HL-60/S4 treated with retinoic acid at 250 ng/mL for 4 days and 3 days (cell line): ENCODE measurements around the gene STAM2.
"Not testable (repeated sequence)": the region's sequence is repeated elsewhere in the genome, so short reads cannot be mapped to it uniquely, and the experiment has no call there.

Experiments
- in situ Hi-C: fragments of 300-500 bp; cut with MboI; formaldehyde crosslinking; loops from 2 replicates; pipeline ENCODE4 v1.7.0; 2022; ENCODE audit warnings: low sequenced_read_pairs

Gene STAM2

GRCh38 chr2:152175368-152176112 lies at the start of gene STAM2:
TSS of gene STAM2 (minus strand) at chr2:152175763. CDS start at chr2:152175642, 121 bp downstream.
- in situ Hi-C loops = no loop called here

- in situ Hi-C loops = no loop called here
These were observed 48.4 kb upstream of the STAM2 start for GRCh38 chr2:152223977-152224376.

- in situ Hi-C loops = no loop called here
These were observed 47.5 kb upstream of the STAM2 start for GRCh38 chr2:152222975-152223637.

DNA sequence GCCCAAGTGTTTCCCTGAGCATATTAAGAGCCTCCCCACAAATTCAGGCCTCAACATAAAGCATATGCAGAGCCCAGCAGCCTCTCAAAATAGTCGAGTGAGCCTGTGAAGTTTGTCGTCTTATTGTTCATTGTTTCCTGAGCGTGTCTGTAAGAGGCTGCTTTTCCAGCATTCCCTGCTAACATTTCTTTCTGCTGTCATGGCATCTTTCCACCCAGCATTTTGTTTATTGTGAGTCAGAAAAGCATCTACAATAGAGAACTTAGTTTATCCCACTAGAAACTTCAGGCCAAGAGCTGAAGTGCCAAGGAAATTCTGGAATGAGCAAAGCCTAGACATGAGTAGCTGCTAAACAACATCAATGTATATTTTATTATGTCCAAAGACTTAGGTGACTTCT lies 46.3 kb upstream of the STAM2 start:
- in situ Hi-C loops = no loop called here

- in situ Hi-C loops = no loop called here
These were observed 43.7 kb upstream of the STAM2 start for GRCh38 chr2:152219077-152219828.

- in situ Hi-C loops = no loop called here
These were observed 25.9 kb upstream of the STAM2 start for GRCh38 chr2:152201466-152201830.

GRCh38 chr2:152200565-152201465 lies 25.3 kb upstream of the STAM2 start:
- in situ Hi-C loops = no loop called here

GRCh38 chr2:152200101-152200500 lies 24.5 kb upstream of the STAM2 start:
- in situ Hi-C loops = no loop called here

GRCh38 chr2:152198499-152198898 lies 22.9 kb upstream of the STAM2 start:
- in situ Hi-C loops = no loop called here

DNA sequence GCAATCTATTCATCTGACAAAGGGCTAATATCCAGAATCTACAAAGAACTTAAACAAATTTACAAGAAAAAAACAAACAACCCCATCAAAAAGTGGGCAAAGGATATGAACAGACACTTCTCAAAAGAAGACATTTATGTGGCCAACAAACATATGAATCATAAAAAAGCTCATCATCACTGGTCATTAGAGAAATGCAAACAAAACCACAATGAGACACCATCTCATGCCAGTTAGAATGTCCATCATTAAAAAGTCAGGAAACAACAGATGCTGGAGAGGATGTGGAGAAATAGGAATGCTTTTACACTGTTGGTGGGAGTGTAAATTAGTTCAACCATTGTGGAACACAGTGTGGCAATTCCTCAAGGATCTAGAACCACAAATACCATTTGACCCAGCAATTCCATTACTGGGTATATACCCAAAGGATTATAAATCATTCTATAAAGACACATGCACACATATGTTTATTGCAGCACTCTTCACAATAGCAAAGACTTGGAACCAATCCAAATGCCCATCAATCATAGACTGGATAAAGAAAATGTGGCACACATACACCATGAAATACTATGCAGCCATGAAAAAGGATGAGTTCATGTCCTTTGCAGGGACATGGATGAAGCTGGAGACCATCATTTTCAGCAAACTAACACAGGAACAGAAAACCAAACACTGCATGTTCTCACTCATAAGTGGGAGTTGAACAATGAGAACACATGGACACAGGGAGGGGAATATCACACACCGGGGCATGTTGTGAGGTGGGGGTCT lies 22.1 kb upstream of the STAM2 start:
- in situ Hi-C loops = not testable (repeated sequence)

DNA sequence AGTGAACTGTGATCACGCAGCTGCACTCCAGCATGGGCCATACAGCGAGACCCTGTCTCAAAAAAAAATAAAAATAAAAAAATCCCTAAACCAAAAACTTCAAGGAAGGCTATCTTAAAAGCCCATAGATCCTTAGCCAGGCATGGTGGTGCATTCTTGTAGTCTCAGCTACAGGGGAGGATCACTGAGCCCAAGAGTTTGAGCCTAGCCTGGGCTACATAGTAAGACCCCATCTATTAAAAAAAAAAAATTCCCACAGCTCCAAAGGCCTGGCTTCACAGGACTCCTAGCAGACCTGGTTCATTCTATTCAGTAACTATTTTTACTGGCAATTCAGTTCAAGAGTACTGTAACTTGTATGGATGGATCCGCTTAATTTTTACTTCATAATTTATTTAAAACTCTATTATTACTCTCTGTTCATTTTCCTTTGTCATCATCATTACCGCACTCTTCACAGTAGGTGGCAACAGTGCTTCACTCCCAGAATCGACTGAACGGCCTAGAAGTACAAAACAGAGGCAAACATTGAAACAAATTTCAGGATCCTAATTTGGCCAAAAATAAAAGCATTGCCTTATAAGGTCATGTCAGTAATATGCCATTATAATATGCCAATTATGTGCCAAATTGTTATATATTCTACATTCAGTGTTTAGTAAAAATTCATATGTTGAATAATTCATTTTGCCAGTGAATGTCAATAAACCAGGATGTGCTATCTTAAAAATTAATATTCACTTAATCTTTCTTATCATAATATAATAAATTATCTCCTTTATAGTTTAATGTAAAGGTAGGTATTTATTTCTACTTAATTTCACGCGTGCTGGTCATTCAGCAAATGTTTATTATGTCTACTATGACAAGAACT lies 14.3 kb upstream of the STAM2 start:
- in situ Hi-C loops = loop anchor here (10.0 kb wide), 1 partner anchor 445 kb away; no protein-coding TSS in a partner anchor

DNA sequence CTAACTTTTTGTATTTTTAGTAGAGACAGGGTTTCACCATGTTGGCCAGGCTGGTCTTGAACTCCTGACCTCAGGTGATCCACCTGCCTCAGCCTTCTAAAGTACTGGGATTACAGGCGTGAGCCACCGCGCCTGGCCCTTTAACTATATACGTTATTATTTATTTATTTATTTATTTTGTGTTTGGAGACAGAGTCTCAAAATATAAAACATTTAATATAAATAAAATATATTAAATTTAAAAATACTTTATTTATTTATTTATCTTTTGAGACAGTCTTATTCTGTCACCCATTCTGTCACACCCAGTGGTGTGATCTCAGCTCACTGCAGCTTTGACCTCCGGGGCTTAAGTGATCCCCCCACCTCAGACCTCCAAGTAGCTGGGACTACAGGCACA lies 11.2 kb upstream of the STAM2 start:
- in situ Hi-C loops = loop anchor here (10.0 kb wide), 1 partner anchor 448 kb away; no protein-coding TSS in a partner anchor

DNA sequence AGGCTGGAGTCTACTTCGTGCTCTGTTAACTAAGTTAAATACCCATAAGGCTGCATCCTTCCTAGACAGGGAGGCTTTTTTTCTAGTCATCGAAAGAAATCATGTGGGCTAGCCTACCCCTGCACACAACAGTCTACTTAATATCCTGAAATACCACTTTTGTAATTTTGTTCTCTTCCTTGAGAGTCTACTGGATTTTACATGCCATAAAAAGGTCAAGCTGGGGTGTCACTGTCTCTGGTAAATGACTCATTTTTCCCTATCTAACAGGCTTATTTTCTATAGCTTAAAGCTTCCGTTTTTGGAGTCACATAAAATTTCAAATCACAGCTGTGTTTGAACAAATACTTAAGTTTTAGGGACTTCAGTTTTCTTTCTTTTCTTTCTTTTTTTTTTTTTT lies 10.7 kb upstream of the STAM2 start:
- in situ Hi-C loops = loop anchor here (10.0 kb wide), 1 partner anchor 449 kb away; no protein-coding TSS in a partner anchor

GRCh38 chr2:152183401-152184073 lies 8.0 kb upstream of the STAM2 start:
- in situ Hi-C loops = loop anchor here (10.0 kb wide), 1 partner anchor 451 kb away; no protein-coding TSS in a partner anchor

GRCh38 chr2:152177667-152178066 lies 2.1 kb upstream of the STAM2 start:
- in situ Hi-C loops = not testable (repeated sequence)

- in situ Hi-C loops = no loop called here
These were observed 651 bp upstream of the STAM2 start for GRCh38 chr2:152176113-152176714.

- in situ Hi-C loops = no loop called here
These were observed 573 bp downstream of the STAM2 start for GRCh38 chr2:152175012-152175367.

GRCh38 chr2:152174574-152174973 lies 989 bp downstream of the STAM2 start:
- in situ Hi-C loops = no loop called here
